Left lung (tissue), 10 donors: ENCODE data around the gene PPM1H. TPM values are rescaled to one million over a fixed set of nuclear protein-coding genes. Genes with fewer than 3 reads are reported as not detected.

ENCODE experiments used
- ATAC-seq: fragments of 200-7000 bp; cut with Tn5 transposase; one replicate; pipeline ENCODE4 v1.9.1; 2020; ENCODE audit warnings: moderate library complexity
- DNase-seq, 4 donors: peaks; one replicate each; pipeline ENCODE4 v3.0.0-alpha.2; 2013 to 2020
- H3K27ac ChIP-seq, 2 donors: fragments of 200-600 bp; sonication (generic) in 1 of 2; one replicate each; pipeline versions ENCODE4 v1.5.0 to v1.8.0; 2020 to 2021
- H3K27me3 ChIP-seq, 2 donors: fragments of 200-600 bp; sonication (generic) in 1 of 2; one replicate each; pipeline versions ENCODE4 v1.5.0 to v1.8.0; 2020 to 2021
- H3K36me3 ChIP-seq, 2 donors: fragments of 200-600 bp; sonication (generic) in 1 of 2; one replicate each; pipeline versions ENCODE4 v1.5.0 to v1.8.0; 2020 to 2021
- H3K4me1 ChIP-seq, 2 donors: fragments of 200-600 bp; one replicate each; pipeline ENCODE4 v1.8.0; 2021
- H3K4me3 ChIP-seq, 2 donors: fragments of 200-600 bp; sonication (generic) in 1 of 2; one replicate each; pipeline versions ENCODE4 v1.5.0 to v1.8.0; 2020 to 2021; ENCODE audit warnings: mild to moderate bottlenecking in 1 of 2
- H3K9me3 ChIP-seq, 2 donors: fragments of 200-600 bp; sonication (generic) in 1 of 2; one replicate each; pipeline versions ENCODE4 v1.5.0 to v1.8.0; 2020 to 2021
- CTCF ChIP-seq, 2 donors: fragments of 200-600 bp; sonication (generic) in 1 of 2; IDR thresholded peaks; one replicate each; pipeline versions ENCODE4 v1.5.0 to v1.8.0; 2021; ENCODE audit warnings: antibody characterized with exemption in 2 of 2
- intact Hi-C, 2 donors: fragments of 100-400 bp; cut with DNase I; formaldehyde crosslinking; loops; one replicate each; pipeline versions ENCODE4 v1.11.2 to v1.14.2; 2022
- polyA plus RNA-seq, 6 donors: library from polyadenylated mRNA; unstranded; fragments of 120-200 nt; gene quantifications; one replicate each; pipeline ENCODE4 v1.2.1, GENCODE V29; 2013; ENCODE audit not compliant: insufficient read length in 6 of 6
- total RNA-seq, 2 donors: library from RNA; stranded (reverse); fragmentation: NEBNext Ultra II Directional; extraction: Animal tissue kit (Norgen Biotek cat#: 25700); gene quantifications; one replicate each; pipeline ENCODE4 v1.2.1, GENCODE V29; 2021
- donor health status: DM: no; HTN: yes; CAD: no.
- donor health status: DM: no; HTN: no; CAD: no.

Gene PPM1H
- total and polyA plus RNA-seq, 8 donors: 5.9 to 12.7 (median 10.6) TPM

GRCh38 chr12:62659453-62660295 lies 275.3 kb downstream of the PPM1H start:
- TF ChIP-seq CTCF (IDR thresholded peaks at IDR 0.05): no peak
- no peaks in the 10 kb centered on the region for H3K27me3 ChIP-seq
- no peaks in the 10 kb centered on the region for H3K36me3 ChIP-seq
- DNase-seq: no peak
- intact Hi-C loops: no loop called here
- no peak overlapping the region for H3K27ac ChIP-seq
- H3K4me3 ChIP-seq: no peak overlapping the region
- no peaks in the 10 kb centered on the region for H3K9me3 ChIP-seq
- no peak for ATAC-seq
- H3K4me1 ChIP-seq: no peaks in the 10 kb centered on the region

- Histone ChIP-seq H3K4me1 (no peaks in the 10 kb centered on the region), H3K4me3 (no peak overlapping the region), H3K27ac (no peak overlapping the region), H3K27me3 (no peaks in the 10 kb centered on the region), H3K36me3 (no peaks in the 10 kb centered on the region), H3K9me3 (no peaks in the 10 kb centered on the region)
- ATAC-seq (no peak), DNase-seq (no peak)
- intact Hi-C loops: no loop called here
- no peak for TF ChIP-seq CTCF (IDR thresholded peaks at IDR 0.05)
Observed at GRCh38 chr12:62658910-62659309, 276.0 kb downstream of the PPM1H start.

- DNase-seq (no peak), ATAC-seq (no peak)
- no peaks in the 10 kb centered on the region for H3K4me1 ChIP-seq
- H3K9me3 ChIP-seq: no peaks in the 10 kb centered on the region
- intact Hi-C loops: no loop called here
- H3K4me3 ChIP-seq: no peak overlapping the region
- no peak for TF ChIP-seq CTCF (IDR thresholded peaks at IDR 0.05)
- H3K27me3 ChIP-seq: no peaks in the 10 kb centered on the region
- no peak overlapping the region for H3K27ac ChIP-seq
- no peaks in the 10 kb centered on the region for H3K36me3 ChIP-seq
Observed at GRCh38 chr12:62657363-62657632, 277.7 kb downstream of the PPM1H start.

GRCh38 chr12:62656591-62657362 lies 278.2 kb downstream of the PPM1H start:
- Histone ChIP-seq H3K4me3 (no peak overlapping the region), H3K4me1 (no peaks in the 10 kb centered on the region), H3K27me3 (no peaks in the 10 kb centered on the region), H3K9me3 (no peaks in the 10 kb centered on the region), H3K27ac (no peak overlapping the region), H3K36me3 (no peaks in the 10 kb centered on the region)
- DNase-seq (no peak), ATAC-seq (no peak)
- TF ChIP-seq CTCF (IDR thresholded peaks at IDR 0.05): no peak
- intact Hi-C loops: no loop called here

GRCh38 chr12:62655666-62656151 lies 279.2 kb downstream of the PPM1H start:
- Histone ChIP-seq H3K27ac (no peak overlapping the region), H3K36me3 (no peaks in the 10 kb centered on the region), H3K27me3 (no peaks in the 10 kb centered on the region), H3K4me3 (no peak overlapping the region), H3K4me1 (no peaks in the 10 kb centered on the region), H3K9me3 (no peaks in the 10 kb centered on the region)
- no peak for ATAC-seq
- no peak for DNase-seq
- TF ChIP-seq CTCF (IDR thresholded peaks at IDR 0.05): no peak
- intact Hi-C loops: no loop called here
